ENCODE measurements around the gene UNCX.

Gene UNCX

DNA sequence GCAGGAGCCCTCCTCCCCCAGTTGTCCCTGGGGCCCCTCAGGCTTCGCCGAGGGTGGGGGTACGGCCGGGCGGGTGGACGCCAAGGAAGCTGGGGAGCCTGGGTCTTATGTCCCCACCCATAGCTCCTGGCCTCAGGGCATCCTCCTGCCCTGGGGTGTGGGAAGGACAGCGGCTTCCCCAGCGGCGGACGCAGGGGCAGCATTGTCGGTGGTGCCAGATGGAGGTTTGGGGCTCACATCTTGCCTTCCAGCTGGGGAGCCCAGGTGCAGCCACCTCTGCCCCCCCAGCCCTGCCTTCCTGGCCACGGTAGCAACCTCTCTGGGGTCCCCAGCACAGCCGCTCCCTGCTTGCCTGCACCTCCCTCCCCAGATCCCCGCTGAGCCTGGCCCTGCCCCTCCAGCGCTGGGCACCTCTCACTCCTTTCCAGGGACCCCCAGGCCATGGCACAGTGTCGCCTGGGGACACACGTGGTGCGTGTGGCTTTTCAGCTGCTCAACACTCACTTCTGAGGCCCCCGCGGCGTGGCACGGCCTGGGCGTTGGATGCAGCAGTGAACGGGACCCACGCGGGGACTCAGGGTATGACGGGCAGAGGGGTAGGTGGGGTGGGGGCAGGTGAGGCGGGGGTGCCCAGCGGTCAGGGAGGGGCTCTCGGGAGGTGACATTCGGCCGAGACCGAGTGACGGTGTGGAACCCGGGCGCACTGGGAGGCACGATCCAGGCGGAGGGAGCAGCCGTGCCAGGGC lies 53.1 kb downstream of the UNCX start:
- H3K27ac ChIP-seq = no peak overlapping the region
- TF ChIP-seq, protein P1, sequence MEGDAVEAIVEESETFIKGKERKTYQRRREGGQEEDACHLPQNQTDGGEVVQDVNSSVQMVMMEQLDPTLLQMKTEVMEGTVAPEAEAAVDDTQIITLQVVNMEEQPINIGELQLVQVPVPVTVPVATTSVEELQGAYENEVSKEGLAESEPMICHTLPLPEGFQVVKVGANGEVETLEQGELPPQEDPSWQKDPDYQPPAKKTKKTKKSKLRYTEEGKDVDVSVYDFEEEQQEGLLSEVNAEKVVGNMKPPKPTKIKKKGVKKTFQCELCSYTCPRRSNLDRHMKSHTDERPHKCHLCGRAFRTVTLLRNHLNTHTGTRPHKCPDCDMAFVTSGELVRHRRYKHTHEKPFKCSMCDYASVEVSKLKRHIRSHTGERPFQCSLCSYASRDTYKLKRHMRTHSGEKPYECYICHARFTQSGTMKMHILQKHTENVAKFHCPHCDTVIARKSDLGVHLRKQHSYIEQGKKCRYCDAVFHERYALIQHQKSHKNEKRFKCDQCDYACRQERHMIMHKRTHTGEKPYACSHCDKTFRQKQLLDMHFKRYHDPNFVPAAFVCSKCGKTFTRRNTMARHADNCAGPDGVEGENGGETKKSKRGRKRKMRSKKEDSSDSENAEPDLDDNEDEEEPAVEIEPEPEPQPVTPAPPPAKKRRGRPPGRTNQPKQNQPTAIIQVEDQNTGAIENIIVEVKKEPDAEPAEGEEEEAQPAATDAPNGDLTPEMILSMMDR (IDR thresholded peaks at IDR 0.05) = no peak
- no peak for TF ChIP-seq ZFX (IDR thresholded peaks at IDR 0.05; ENCODE audit: borderline replicate concordance)

All from 22Rv1 (cell line).